ENCODE measurements around the gene SH3GL2.

GRCh38 chr9:17635115-17635890, 56.4 kb downstream of the SH3GL2 start:
- TF ChIP-seq POLR2A (IDR thresholded peaks at IDR 0.05; ENCODE audit: low read length) (no peak), GATA1 (IDR thresholded peaks at IDR 0.05; ENCODE audit: low read depth, low read length) (no peak)

Data from erythroblast (primary cell).